T follicular helper cell (primary cell): ENCODE data around the gene RGS1.

Experiments
- DNase-seq: peaks from one replicate; pipeline ENCODE4 v3.0.0-alpha.2; 2020; ENCODE audit warnings: low read depth
- total RNA-seq, 2 experiments: gene quantifications; one replicate each; lab custom pipeline; 2026; lab: John Stamatoyannopoulos, UW

Gene RGS1, protein sequence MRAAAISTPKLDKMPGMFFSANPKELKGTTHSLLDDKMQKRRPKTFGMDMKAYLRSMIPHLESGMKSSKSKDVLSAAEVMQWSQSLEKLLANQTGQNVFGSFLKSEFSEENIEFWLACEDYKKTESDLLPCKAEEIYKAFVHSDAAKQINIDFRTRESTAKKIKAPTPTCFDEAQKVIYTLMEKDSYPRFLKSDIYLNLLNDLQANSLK
- total RNA-seq = 46.8 to 217 reads per million in 2 experiments

DNA sequence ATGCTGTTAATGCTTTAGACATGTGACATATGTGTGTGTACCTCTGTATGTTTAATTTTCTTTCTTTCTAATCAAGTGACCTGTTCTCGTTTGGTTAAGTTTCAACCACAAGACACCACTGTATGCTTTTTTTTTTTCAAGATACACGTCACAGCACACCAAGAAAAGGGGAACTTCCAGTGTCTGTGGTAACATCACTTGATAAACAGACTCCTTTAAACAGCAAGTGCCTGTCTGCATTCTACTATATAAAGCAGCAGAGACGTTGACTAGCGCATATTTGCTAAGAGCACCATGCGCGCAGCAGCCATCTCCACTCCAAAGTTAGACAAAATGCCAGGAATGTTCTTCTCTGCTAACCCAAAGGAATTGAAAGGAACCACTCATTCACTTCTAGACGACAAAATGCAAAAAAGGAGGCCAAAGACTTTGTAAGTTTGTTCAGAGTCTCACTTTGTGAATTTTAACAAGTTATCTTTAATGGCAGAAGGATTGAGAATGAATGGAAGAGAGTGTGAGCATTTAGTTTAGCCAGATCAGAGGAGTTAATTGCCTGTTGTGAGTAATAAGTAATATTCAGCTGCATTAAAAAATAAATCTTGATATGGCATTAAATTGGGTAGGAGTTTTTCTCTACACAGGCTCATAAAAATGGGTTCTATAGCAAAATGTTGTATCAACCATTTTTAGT, at the start of gene RGS1:
TSS of gene RGS1 (plus strand) at position 275 of the 691 bp plus-strand sequence. CDS start at position 295, 20 bp downstream.
- peak; percentile 45 for DNase-seq

DNA sequence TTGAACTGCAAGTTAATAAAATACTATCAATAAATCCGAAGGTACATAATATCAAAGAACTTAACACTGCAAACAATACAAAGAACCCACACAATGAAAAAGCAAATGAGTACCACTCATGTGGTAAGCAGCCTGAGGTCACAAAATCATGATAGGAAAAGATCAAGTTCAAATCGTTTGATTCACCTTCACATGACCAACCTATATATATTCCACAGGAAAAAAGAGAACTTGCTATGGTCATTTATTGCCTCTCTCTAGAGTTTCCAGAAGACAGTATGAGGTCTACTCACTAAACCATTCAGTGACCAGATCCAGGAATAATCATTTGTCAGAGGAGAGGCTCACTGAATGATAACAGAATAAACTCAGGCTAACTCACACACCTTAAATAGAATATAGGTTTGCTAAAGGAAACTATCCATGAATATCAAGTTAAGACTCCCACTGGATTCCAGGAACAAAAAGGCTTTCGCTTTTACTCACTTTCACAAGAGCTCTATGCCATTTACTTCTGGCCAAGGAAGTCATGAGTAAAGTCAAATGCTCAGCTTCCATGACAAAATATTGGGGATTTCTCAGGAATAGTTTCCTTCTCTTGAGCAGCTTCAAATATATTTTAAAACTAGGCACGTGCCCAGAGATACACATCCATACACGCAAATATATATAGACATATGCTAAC, 48.3 kb upstream of the RGS1 start:
- DNase-seq = no peak

DNA sequence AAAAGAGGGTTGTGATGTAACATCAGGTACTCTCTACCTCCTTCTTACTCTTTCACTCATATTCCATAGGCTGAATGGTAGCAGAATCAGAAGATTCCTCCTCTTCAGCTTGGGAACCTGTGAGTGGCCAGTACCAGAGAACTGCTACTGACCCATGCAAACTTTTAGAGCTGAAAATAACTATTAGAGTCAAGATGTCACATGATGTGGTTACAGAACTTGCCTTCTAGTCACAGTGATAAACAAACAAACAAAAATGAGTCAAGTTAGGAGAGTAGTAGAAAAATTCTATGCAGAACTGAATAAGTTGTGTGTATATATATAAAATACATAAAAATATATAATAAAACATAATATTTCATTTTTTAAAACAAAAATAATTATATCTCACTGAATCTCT, 47.6 kb upstream of the RGS1 start:
- no peak for DNase-seq

DNA sequence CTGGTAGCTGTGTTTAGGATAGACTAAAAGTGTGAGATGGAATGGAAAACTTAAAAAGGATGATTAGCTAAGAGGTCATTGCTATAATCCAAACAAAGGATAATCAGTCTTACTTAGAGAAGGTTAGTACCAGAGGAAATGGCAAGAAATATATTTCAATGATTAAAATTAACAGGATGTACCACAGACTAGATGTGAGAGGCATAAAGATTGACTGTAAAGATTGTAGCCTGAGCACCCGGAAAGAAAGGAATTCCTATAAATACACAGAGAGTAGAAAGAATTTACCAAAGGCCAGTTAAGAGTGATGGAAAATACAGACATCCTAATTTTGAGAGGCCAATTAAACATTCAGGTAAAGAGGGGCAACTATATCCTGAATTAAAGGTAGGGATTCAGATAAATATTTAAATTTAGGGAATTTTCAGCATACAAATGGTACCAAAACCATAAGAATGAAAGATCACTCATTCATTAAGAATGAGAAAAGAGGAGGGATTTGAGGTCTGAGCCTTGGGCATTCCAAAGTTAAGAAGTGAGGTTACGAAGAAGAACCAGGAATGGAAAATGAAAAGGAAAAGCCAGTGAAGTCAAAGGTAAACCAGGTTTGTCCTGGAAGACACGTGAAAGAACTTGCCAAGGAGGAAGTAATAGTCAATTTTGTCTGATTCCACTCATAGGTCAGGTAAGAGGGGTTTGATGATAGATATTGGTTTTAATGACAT, 46.4 kb upstream of the RGS1 start:
- no peak for DNase-seq

DNA sequence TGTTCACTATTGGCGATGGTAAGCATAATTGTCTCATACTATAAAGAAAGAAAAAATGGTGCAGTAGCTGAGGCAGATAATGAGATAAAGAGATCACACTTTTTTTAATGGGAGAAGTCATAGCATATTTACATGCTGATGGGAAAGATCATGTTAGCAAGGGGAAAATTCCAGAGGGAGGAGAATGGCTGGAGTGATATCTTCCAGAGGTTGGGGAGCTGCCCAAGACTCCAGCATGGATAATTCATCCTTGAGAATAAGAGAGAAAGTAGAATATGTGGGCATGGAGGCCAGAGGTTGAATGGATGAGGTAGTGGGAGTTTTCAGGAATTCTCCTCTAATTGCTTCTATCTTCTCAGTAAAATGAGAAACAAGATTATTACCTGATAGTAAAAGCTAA, 45.8 kb upstream of the RGS1 start:
- no peak for DNase-seq

DNA sequence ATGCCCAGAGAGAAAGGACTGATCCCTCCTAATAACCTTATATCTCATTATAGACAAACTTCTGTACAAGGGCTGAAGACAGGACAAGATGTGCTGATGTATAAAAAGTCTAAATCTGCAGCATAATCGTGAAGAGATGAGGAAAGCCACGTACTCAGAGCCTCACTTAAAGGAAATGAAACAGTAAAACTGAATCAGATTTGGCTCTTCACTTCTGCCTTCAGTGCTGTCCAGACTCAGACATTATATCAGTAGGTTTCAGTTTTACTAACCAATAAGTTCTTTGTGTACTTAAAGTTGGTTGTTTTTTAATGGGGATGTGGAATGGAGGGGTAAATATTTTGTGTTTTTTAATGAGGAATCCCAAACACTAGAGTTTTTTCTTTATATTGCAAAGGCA, 45.3 kb upstream of the RGS1 start:
- DNase-seq = no peak

DNA sequence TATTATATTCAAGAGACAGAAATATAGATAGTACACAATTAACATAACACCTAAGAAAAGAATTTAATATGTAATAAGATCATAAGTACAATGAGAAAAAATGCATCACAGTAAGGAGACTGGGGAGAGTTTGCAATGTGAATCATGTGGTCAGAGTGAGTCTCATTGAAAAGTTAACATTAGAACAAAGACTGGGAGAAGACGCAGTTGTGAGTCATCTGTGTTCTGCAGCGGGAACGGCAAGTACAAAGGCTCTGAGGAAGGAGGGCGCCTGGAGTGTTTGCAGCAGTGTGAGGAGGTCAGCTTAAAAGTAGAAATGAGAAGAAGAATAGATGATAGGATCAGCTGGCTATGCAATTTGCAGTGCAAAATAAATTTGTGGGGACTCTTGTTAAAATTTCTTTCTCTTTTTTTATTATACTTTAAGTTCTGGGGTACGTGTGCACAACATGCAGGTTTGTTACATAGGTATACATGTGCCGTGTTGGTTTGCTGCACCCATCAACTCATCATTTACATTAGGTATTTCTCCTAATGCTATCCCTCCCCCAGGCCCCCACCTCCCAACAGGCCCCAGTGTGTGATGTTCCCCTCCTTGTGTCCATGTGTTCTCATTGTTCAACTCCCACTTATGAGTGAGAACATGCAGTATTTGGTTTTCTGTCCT, 44.4 kb upstream of the RGS1 start:
- peak; percentile 34 for DNase-seq

DNA sequence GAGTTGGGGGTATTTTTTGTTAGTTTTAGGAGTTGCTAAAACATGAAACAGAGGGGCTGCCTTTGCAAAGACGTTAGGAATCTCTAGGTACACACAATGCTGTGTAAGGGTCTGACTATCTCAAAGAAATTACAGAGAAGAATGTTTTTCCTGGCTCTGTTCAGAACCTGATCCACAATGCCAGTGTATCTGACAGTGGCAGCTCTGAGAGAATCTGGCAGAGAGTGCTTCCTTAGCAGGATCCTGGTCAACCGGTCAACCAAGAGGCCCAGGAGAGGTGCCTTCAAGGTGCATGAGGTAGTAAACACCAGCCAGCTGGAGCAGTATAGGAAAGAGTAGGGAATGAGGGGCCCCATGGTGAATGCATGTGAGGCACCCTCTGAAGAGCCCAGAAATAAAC, 40.9 kb upstream of the RGS1 start:
- DNase-seq = no peak

DNA sequence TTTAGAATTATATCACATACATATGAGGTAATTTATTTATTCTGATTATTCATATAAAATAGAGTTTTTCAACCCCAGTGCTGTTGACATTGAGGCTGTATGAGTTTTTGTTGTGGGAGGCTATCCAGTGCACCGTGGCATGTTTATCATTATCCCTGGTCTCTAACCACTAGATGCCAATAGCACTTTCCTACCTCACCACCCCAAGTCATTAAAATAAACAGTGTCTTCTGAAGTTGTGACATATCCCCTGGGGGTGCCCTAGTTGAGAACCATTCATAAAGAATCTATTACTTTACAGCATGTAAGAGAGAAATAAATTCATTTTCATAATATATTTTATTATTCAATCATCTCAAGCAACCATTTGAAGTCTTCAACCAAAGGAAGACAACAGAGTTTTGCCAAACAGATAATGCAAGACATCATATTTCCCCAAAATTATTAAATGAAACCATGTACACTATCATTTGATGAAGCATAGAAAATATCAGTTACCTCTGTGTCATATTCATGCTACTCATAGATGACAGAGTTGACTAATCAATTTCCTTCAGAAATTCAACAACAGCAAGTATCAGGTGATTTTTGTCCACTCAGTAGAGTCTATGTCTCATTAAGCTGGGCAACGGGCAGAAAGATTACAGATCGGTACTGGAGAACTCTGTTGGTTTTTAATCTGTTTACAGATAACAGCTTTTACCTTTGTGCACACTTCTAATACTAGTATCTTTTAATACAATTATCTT, 39.5 kb upstream of the RGS1 start:
- no peak for DNase-seq

DNA sequence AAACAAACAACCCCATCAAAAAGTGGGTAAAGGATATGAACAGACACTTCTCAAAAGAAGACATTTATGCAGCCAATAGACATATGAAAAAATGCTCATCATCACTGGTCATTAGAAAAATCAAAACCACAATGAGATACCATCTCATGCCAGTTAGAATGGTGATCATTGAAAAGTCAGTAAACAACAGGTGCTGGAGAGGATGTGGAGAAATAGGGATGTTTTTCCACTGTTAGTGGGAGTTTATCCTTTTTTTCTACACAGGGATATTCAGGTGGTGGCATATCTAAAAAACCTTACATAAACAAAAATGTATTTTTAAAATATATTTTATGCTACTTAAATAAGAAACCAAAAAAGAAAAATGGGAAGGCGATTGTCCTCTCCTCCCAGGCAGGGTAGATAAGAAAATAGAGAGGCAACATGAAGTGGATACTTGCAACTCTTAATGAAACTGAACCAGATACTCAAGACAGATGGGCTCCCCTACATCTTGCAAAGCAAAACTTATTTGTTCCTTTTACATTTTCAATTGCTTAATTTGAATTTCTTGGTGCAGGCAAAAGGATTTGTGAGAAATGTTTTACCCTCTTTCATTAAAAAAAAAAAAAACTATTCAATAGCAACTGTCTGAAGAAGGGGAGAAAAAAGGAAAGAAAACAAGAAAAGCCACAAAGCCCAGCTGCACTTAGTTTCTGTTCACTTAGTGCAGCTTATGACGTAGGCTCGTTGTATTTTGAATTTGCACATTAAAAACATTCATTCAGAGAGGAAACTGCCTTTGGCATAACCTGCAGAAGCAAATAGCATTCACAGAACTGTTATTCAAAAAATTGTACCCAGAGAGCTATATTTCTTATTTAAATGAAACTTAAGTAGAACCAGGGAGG, 36.9 kb upstream of the RGS1 start:
- peak; percentile 10 for DNase-seq

DNA sequence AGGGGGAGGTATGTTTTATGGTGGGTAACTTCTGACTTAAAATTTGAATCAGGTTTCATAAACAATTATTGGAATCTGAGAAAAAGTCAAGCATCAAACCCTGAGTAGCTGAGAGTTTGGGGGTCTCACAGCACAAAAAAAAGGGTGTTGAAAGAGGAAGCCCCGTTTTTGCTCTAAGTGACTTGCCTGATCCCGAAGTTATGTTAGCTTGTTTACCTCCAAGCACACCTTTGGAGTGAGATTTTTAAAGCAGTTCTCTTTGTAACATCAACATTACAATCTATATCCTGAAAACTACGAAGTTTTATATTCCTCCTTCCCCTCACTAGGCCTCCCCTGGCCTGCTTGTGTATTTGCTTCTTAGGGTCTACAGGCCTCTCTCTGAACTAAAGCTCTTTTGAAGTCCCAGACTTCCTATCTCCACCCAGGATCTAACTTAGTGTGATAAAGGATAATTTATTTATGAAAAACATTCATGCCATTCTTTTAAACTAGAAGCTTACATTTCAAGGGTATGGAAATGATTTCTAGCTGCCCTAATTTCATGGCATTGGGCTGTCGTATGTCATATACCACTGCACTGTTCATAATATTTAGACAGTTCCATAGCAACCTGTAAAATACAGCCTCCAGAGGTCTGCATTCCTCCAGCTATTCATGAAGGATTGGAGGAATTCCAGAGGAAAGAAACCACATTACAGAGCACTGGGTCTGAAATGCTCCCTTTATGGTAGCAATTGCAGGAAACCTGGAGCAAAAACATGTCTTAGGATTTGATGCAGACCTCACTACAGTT, 36.1 kb upstream of the RGS1 start:
- no peak for DNase-seq

DNA sequence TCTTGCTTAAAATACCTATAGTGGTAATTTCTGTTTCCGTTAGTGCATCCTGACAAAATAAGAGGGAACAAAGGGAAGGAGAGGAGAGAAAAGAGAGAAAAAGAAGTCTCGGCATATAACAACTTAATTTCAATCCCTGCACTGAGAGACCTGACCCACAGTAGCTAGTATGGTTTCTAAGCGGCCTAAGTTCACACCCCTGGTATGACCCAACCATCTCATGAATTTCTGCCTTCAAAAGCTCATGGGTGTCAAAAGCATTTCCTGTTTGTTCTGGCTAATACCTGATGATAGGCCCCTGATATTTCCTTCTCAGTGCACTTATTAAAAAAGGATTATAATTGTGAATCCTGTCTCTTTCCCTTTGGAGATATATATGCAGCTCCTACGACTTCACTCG, 32.1 kb upstream of the RGS1 start:
- no peak for DNase-seq

DNA sequence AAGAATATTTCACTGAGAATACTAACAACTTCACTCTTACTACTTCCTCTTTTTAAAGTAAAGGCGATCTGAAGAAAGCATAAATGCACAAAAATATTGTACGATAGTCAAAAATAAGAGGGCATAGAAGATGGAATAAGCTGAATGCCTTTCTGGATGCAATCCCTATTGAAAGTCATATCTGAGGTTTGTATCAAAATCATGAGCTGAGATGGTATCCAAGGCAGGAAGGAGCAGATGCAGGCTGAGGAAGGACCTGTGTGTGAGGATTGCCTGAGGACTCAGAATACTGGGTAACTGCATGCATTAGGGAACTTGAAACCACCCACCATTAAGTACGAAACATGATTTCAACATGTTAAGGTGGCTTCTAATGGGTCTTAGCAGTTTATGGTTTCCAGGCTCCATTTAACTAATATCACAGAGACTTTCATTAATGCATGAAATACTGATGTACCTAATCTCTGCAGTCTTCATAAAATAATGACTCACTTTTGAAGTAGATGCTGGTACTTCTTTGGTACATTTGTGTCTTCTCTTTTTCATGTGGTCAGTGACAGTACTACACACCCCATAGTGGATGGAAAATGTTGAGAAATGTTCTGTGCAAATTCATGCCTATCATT, 29.6 kb upstream of the RGS1 start:
- no peak for DNase-seq

DNA sequence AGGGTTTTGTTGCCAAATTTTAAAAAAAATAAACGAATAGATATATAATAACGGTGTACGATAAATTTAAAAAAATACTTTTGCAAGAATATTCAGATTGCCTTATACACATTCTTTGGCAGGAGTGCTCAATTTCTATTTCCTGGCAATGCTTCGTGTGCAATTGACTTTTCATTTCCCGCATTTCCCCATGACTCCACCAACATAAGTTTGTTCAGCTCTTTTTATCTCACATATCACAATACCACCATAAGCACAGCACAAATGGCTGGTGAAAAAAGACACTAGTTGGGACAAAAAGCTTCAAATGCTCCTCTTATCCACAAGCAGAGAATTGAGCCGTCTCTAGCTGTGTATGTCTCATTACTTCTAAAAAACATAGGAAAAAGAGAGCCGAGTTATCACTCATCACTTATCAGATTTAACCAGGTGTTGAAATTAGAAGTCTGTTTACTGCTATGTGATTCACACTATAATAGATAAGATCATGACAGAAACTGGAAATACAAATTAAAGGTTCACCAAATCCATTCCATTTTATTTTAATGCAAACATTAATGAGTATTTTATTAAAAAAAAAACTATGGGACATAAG, 28.9 kb upstream of the RGS1 start:
- no peak for DNase-seq

DNA sequence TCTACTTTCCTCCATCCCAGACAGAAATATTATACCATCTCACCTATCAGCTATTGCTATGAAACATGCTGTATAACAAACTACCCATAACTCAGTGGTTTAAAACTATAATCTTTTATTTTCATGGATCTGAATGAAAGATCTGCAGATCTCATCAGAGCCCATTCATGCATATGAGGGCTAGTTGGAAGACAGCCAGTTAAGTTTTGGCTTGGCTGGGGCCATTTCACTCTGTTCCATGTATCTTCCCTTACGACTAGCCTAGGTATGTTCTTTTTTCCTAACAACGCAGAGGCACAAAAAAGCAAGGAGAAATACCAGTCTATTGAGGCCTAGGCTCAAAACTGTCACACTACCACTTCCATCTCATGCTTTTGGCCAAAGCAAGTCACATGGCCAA, 28.1 kb upstream of the RGS1 start:
- no peak for DNase-seq

DNA sequence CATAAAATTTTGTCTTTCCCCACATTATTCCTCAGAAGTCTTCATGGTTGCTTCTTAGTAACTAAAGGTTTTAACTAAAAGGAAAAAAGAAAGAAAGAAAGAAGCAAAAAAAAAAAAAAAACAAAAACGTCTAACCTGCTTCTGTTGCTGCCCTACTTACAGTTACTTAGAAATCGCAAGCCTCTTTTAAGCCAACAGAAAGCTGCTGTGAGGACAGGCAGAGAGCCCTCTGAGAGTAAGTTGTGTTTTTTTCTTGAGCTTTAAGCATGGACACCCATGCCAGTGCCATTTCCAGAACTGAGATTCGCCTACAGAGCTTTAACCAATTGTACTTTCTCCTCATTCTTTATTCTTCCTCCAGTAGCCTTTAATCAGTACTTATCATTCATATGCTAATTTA, 25.6 kb upstream of the RGS1 start:
- no peak for DNase-seq

DNA sequence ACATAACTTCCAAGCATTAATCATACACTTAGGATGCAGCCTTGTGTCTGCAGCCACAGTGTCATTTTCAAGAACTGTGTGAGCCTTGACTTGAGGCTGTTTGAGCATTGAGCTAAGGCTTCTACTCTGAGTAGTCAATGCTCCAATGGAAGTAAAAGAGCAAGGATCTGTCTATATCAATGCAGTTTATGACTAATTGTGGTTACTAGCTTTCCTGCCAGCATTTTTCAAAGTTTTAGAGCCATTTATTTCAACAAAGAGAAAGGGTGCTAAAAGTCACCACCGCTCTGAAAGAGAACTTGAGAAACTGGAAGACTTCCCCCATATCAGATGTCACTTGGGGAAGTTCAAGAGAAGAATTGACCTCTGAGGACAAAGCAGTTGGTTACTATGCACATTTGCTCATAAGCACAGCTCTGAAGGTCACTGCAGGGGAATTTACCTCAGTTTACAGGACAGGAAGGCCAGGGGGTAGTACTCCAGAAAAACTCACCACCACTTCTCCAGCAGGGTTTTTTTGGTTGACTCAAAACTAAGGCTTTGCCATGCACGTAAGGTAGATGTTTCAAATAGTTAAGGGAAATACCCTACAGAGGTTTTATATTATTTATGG, 24.5 kb upstream of the RGS1 start:
- no peak for DNase-seq

DNA sequence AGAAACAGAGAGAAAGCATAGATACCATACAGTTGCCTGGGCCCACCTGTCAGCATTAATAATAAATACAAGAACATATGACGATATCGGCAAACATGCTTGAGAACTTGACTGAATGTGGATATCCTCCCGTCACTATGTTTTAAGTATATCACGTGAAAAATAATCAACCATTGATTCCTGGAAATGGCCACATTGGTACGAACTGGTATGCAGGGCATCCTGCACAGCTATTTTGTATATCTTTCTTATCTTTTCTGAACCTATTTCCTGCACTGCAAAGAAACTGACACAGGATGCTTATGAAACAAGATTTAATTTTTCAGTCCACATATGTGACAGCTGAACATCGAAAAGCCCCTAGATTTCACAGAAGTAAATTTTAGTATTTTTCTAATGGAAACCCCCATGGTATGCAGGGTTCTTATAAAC, 22.8 kb upstream of the RGS1 start:
- no peak for DNase-seq
